OCI-LY7 (cell line): Measurements from ENCODE around the gene DPP10.

Experiments used
- EZH2phosphoT487 ChIP-seq: fragments of 200-600 bp; sonication (generic); IDR thresholded peaks from 2 replicates; pipeline ENCODE4 v1.6.1; 2018; ENCODE audit warnings: low read depth, borderline replicate concordance, mild to moderate bottlenecking, mixed run types, antibody characterized with exemption, low read length, moderate library complexity, mixed read lengths
- TF ChIP-seq, protein P1 (sequence below): fragments of 200-600 bp; sonication (generic); conservative IDR thresholded peaks from 2 replicates; pipeline ENCODE4 v1.5.1; 2014; ENCODE audit warnings: mild to moderate bottlenecking, antibody characterized with exemption, low read length, moderate library complexity, mixed read lengths

DNA sequence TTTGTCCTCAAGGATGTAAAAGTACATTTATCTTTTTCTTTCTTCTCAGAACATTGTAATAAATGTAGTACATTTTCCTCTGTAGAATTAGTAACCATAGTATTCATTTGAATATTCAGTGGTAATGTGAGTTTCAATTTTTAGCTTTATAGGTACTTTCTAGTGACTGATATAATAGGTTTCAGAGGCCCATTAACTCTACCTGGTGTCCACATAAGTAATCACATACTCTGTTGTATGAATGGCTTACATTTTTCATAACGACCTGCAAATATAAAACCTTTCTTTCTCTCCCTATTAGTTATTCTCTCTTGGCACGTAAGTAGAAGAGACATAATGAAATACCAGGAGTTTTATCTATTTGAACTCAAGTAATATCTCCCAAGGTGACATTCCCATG is 1017.6 kb downstream of the DPP10 start:
- TF ChIP-seq, protein P1, sequence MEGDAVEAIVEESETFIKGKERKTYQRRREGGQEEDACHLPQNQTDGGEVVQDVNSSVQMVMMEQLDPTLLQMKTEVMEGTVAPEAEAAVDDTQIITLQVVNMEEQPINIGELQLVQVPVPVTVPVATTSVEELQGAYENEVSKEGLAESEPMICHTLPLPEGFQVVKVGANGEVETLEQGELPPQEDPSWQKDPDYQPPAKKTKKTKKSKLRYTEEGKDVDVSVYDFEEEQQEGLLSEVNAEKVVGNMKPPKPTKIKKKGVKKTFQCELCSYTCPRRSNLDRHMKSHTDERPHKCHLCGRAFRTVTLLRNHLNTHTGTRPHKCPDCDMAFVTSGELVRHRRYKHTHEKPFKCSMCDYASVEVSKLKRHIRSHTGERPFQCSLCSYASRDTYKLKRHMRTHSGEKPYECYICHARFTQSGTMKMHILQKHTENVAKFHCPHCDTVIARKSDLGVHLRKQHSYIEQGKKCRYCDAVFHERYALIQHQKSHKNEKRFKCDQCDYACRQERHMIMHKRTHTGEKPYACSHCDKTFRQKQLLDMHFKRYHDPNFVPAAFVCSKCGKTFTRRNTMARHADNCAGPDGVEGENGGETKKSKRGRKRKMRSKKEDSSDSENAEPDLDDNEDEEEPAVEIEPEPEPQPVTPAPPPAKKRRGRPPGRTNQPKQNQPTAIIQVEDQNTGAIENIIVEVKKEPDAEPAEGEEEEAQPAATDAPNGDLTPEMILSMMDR = no peak
- TF ChIP-seq EZH2phosphoT487 = no peak
